Muscle layer of duodenum (tissue), 2 donors: ENCODE results near the gene HERPUD2.
"Not testable (repeated sequence)": the region's sequence is repeated elsewhere in the genome, so short reads cannot be mapped to it uniquely, and the experiment has no call there.

Experiments
- H3K27ac ChIP-seq: one replicate; pipeline ENCODE4 v1.7.0; 2013; ENCODE audit warnings: mild to moderate bottlenecking, low read length
- H3K27me3 ChIP-seq: one replicate; pipeline ENCODE4 v1.7.0; 2013; ENCODE audit warnings: low read depth, mild to moderate bottlenecking, control low read depth, low read length
- H3K36me3 ChIP-seq, 2 donors: one replicate each; pipeline ENCODE4 v1.7.0; 2013; ENCODE audit warnings: low read length in 2 of 2, control low read depth in 1 of 2, mild to moderate bottlenecking in 1 of 2; ENCODE audit not compliant: insufficient read depth in 2 of 2, control insufficient read depth in 1 of 2
- H3K4me1 ChIP-seq, 2 donors: one replicate each; pipeline ENCODE4 v1.7.0; 2013; ENCODE audit warnings: low read length in 2 of 2, mild to moderate bottlenecking in 2 of 2, control low read depth in 1 of 2, moderate library complexity in 1 of 2; ENCODE audit not compliant: insufficient read depth in 2 of 2, control insufficient read depth in 1 of 2
- H3K4me3 ChIP-seq, 2 donors: one replicate each; pipeline ENCODE4 v1.7.0; 2013; ENCODE audit warnings: low read length in 2 of 2, low read depth in 1 of 2, mild to moderate bottlenecking in 1 of 2
- H3K9me3 ChIP-seq, 2 donors: one replicate each; pipeline ENCODE4 v1.7.0; 2013; ENCODE audit warnings: low read length in 2 of 2, control low read depth in 1 of 2, mild to moderate bottlenecking in 1 of 2; ENCODE audit not compliant: control insufficient read depth in 1 of 2
- donor health status: healthy.

The HERPUD2 gene

GRCh38 chr7:35697414-35698175, 2.7 kb upstream of the HERPUD2 start:
- H3K27me3 ChIP-seq, result no peaks in the 10 kb centered on the region
- no peak overlapping the region for H3K27ac ChIP-seq
- H3K4me3 ChIP-seq, result no peak overlapping the region
- H3K36me3 ChIP-seq, result no peaks in the 10 kb centered on the region
- no peaks in the 10 kb centered on the region for H3K9me3 ChIP-seq
- H3K4me1 ChIP-seq, result peaks cover 5 to 20% of the 10 kb centered on the region in 2 donors

- Histone ChIP-seq H3K27me3 (no peaks in the 10 kb centered on the region), H3K4me3 (peak overlapping the region; percentile 90 to 99), H3K36me3 (no peaks in the 10 kb centered on the region), H3K4me1 (peaks cover 13 to 36% of the 10 kb centered on the region in 2 donors), H3K9me3 (no peaks in the 10 kb centered on the region), H3K27ac (no peak overlapping the region)
Measured at GRCh38 chr7:35695987-35696386, 1.1 kb upstream of the HERPUD2 start.

GRCh38 chr7:35695473-35695850, 527 bp upstream of the HERPUD2 start:
- H3K36me3 ChIP-seq, result no peaks in the 10 kb centered on the region
- peak overlapping the region; percentile 90 to 99 for H3K4me3 ChIP-seq
- H3K27me3 ChIP-seq, result no peaks in the 10 kb centered on the region
- H3K4me1 ChIP-seq, result peaks cover 16 to 41% of the 10 kb centered on the region in 2 donors
- H3K9me3 ChIP-seq, result no peaks in the 10 kb centered on the region
- H3K27ac ChIP-seq, result peak overlapping the region; percentile 94

- H3K27ac ChIP-seq, result peak overlapping the region; percentile 94
- no peaks in the 10 kb centered on the region for H3K9me3 ChIP-seq
- H3K36me3 ChIP-seq, result no peaks in the 10 kb centered on the region
- H3K4me3 ChIP-seq, result peak overlapping the region; percentile 90 to 93
- H3K27me3 ChIP-seq, result no peaks in the 10 kb centered on the region
- peaks cover 16 to 45% of the 10 kb centered on the region in 2 donors for H3K4me1 ChIP-seq
Measured at GRCh38 chr7:35694161-35694783, 663 bp downstream of the HERPUD2 start.

GRCh38 chr7:35691827-35692307, 3.1 kb downstream of the HERPUD2 start:
- peaks cover 16 to 65% of the 10 kb centered on the region in 2 donors for H3K4me1 ChIP-seq
- no peaks in the 10 kb centered on the region for H3K27me3 ChIP-seq
- H3K9me3 ChIP-seq, result no peaks in the 10 kb centered on the region
- peak overlapping the region; percentile 25 for H3K27ac ChIP-seq
- no peaks in the 10 kb centered on the region for H3K36me3 ChIP-seq
- H3K4me3 ChIP-seq, result peak overlapping the region; percentile 90 to 93

- Histone ChIP-seq H3K27ac (peak overlapping the region; percentile 25), H3K36me3 (no peaks in the 10 kb centered on the region), H3K27me3 (no peaks in the 10 kb centered on the region), H3K4me3 (peak overlapping the region; percentile 90 to 93), H3K4me1 (peaks cover 16 to 64% of the 10 kb centered on the region in 2 donors), H3K9me3 (no peaks in the 10 kb centered on the region)
Measured at GRCh38 chr7:35691366-35691765, 3.6 kb downstream of the HERPUD2 start.

- Histone ChIP-seq H3K4me3 (peak overlapping the region; percentile 90 to 93), H3K4me1 (peaks cover 16 to 57% of the 10 kb centered on the region in 2 donors)
- H3K27ac ChIP-seq, result not testable (repeated sequence)
Measured at GRCh38 chr7:35690614-35691013, 4.3 kb downstream of the HERPUD2 start.

GRCh38 chr7:35685781-35686180, 9.2 kb downstream of the HERPUD2 start:
- H3K4me1 ChIP-seq, result peaks cover under 1 to 27% of the 10 kb centered on the region in 2 donors
- H3K9me3 ChIP-seq, result no peaks in the 10 kb centered on the region
- no peaks in the 10 kb centered on the region for H3K36me3 ChIP-seq
- H3K27ac ChIP-seq, result no peak overlapping the region
- no peaks in the 10 kb centered on the region for H3K27me3 ChIP-seq
- no peak overlapping the region for H3K4me3 ChIP-seq

More at GRCh38 chr7:35690614-35691013, 4.3 kb downstream of the HERPUD2 start:
- not testable (repeated sequence) for H3K9me3 ChIP-seq, H3K36me3 ChIP-seq, H3K27me3 ChIP-seq

GRCh38 chr7:35681231-35682029, 13.5 kb downstream of the HERPUD2 start:
- Histone ChIP-seq H3K4me1 (peaks cover 4 to 9% of the 10 kb centered on the region in 2 donors), H3K27me3 (no peaks in the 10 kb centered on the region), H3K27ac (no peak overlapping the region), H3K36me3 (no peaks in the 10 kb centered on the region), H3K4me3 (no peak overlapping the region), H3K9me3 (no peaks in the 10 kb centered on the region)

- Histone ChIP-seq H3K27ac (no peak overlapping the region), H3K4me1 (peaks cover 4 to 16% of the 10 kb centered on the region in 2 donors), H3K27me3 (no peaks in the 10 kb centered on the region), H3K36me3 (no peaks in the 10 kb centered on the region), H3K4me3 (no peak overlapping the region), H3K9me3 (no peaks in the 10 kb centered on the region)
Measured at GRCh38 chr7:35680403-35681013, 14.4 kb downstream of the HERPUD2 start.
